IMR-90 (cell line): Measurements from ENCODE around the gene COL4A3. TPM values are rescaled to one million over a fixed set of nuclear protein-coding genes. Genes with fewer than 3 reads are reported as not detected.
"Not testable (repeated sequence)": the region's sequence is repeated elsewhere in the genome, so short reads cannot be mapped to it uniquely, and the experiment has no call there.

Experiments
- ATAC-seq: fragments of 200-7000 bp; cut with Tn5 transposase; 2 replicates; pipeline ENCODE4 v1.9.1; 2020; ENCODE audit warnings: low read depth, mild to moderate bottlenecking, moderate library complexity
- BruUV-seq: library from RNA; stranded (reverse); fragments of 400-500 nt; replicated peaks from 2 replicates; lab custom pipeline; 2021; lab: Mats Ljungman, UMichigan
- CTCF ChIA-PET: fragments of 300-600 bp; formaldehyde crosslinking; extraction: SDS; loops from one replicate; lab custom pipeline; 2021; ENCODE audit warnings: antibody characterized with exemption; lab: Yijun Ruan, JAX
- POLR2A ChIA-PET: fragments of 300-600 bp; sonication (Branson Sonifier 250); formaldehyde crosslinking; loops from one replicate; lab custom pipeline; 2022; ENCODE audit warnings: antibody characterized with exemption; ENCODE audit not compliant: unreplicated experiment; lab: Charles Lee
- DNase-seq: peaks from one replicate; pipeline ENCODE4 v3.0.0; 2013
- H2AFZ ChIP-seq: replicated peaks from 2 replicates; pipeline ENCODE3; 2013; ENCODE audit warnings: low read length, mild to moderate bottlenecking; ENCODE audit not compliant: poor library complexity
- H2AK5ac ChIP-seq: 2 replicates; pipeline ENCODE4 v1.6.1; 2013; ENCODE audit warnings: low read depth, low read length, inconsistent platforms
- H2AK9ac ChIP-seq: replicated peaks from 2 replicates; pipeline ENCODE3; 2013; ENCODE audit warnings: mild to moderate bottlenecking, low read depth, low read length, moderate library complexity; ENCODE audit not compliant: poor library complexity
- H2BK120ac ChIP-seq: 2 replicates; pipeline ENCODE4 v1.6.1; 2013; ENCODE audit warnings: low read depth, low read length, inconsistent platforms
- H2BK15ac ChIP-seq: 3 replicates; pipeline ENCODE4 v1.6.1; 2013; ENCODE audit warnings: low read depth, low read length, inconsistent platforms
- H2BK20ac ChIP-seq: 2 replicates; pipeline ENCODE4 v1.6.1; 2013; ENCODE audit warnings: low read depth, mild to moderate bottlenecking, inconsistent platforms, low read length, moderate library complexity
- H2BK5ac ChIP-seq: 2 replicates; pipeline ENCODE4 v1.6.1; 2013; ENCODE audit warnings: mild to moderate bottlenecking, low read depth, low read length, inconsistent platforms; ENCODE audit not compliant: poor library complexity, severe bottlenecking
- H3K14ac ChIP-seq: replicated peaks from 2 replicates; pipeline ENCODE4 v1.6.1; 2013; ENCODE audit warnings: low read depth, low read length, inconsistent platforms
- H3K18ac ChIP-seq: 2 replicates; pipeline ENCODE4 v1.6.1; 2013; ENCODE audit warnings: low read depth, low read length, control low read depth
- H3K23ac ChIP-seq: 2 replicates; pipeline ENCODE4 v1.6.1; 2013; ENCODE audit warnings: low read depth, low read length, inconsistent platforms
- H3K27ac ChIP-seq: 2 replicates; pipeline ENCODE4 v1.5.1; 2013; ENCODE audit warnings: mild to moderate bottlenecking, control low read depth, low read length; ENCODE audit not compliant: insufficient read depth
- H3K27me3 ChIP-seq: 2 replicates; pipeline ENCODE4 v1.6.1; 2013; ENCODE audit warnings: low read length; ENCODE audit not compliant: control insufficient read depth, insufficient read depth
- H3K36me3 ChIP-seq: 2 replicates; pipeline ENCODE4 v1.6.1; 2013; ENCODE audit warnings: low read length, mixed read lengths; ENCODE audit not compliant: control insufficient read depth, insufficient read depth
- H3K4ac ChIP-seq: 2 replicates; pipeline ENCODE4 v1.6.1; 2013; ENCODE audit warnings: low read depth, low read length, inconsistent platforms
- H3K4me1 ChIP-seq: 2 replicates; pipeline ENCODE4 v1.6.1; 2013; ENCODE audit warnings: low read length, mixed read lengths; ENCODE audit not compliant: control insufficient read depth, insufficient read depth
- H3K4me2 ChIP-seq: 2 replicates; pipeline ENCODE4 v1.6.1; 2013; ENCODE audit warnings: low read depth, mild to moderate bottlenecking, control low read depth, low read length, moderate library complexity
- H3K4me3 ChIP-seq: 2 replicates; pipeline ENCODE4 v1.5.1; 2013; ENCODE audit warnings: low read depth, mild to moderate bottlenecking, control low read depth, low read length, moderate library complexity; ENCODE audit not compliant: insufficient read depth
- H3K56ac ChIP-seq: 2 replicates; pipeline ENCODE4 v1.6.1; 2013; ENCODE audit warnings: low read length, inconsistent platforms; ENCODE audit not compliant: insufficient read depth; ENCODE audit errors: extremely low read depth
- H3K79me1 ChIP-seq, 2 experiments: 2 replicates each; pipeline ENCODE4 v1.6.1; 2013; ENCODE audit warnings: low read length in 2 of 2, inconsistent platforms in 1 of 2, low read depth in 1 of 2
- H3K9ac ChIP-seq: 2 replicates; pipeline ENCODE4 v1.6.1; 2013; ENCODE audit warnings: low read depth, low read length, control low read depth
- H3K9me1 ChIP-seq: 2 replicates; pipeline ENCODE4 v1.6.1; 2013; ENCODE audit warnings: low read length, inconsistent platforms; ENCODE audit not compliant: insufficient read depth
- H3K9me3 ChIP-seq: 2 replicates; pipeline ENCODE4 v1.6.1; 2013; ENCODE audit warnings: low read length; ENCODE audit not compliant: control insufficient read depth, insufficient read depth
- H4K20me1 ChIP-seq: 2 replicates; pipeline ENCODE4 v1.6.1; 2013; ENCODE audit warnings: low read length, inconsistent platforms; ENCODE audit not compliant: insufficient read depth
- H4K5ac ChIP-seq: 2 replicates; pipeline ENCODE4 v1.6.1; 2013; ENCODE audit warnings: mild to moderate bottlenecking, low read depth, low read length, control low read depth
- H4K8ac ChIP-seq, 2 experiments: 2 replicates each; pipeline ENCODE4 v1.6.1; 2013; ENCODE audit warnings: low read depth in 2 of 2, low read length in 2 of 2, control low read depth in 1 of 2, inconsistent platforms in 1 of 2
- H4K91ac ChIP-seq: 2 replicates; pipeline ENCODE4 v1.6.1; 2013; ENCODE audit warnings: low read depth, low read length, inconsistent platforms; ENCODE audit not compliant: insufficient read depth
- CEBPB ChIP-seq: IDR thresholded peaks from 2 replicates; pipeline ENCODE4 v1.6.1; 2012; ENCODE audit warnings: low read depth, low read length, improper control_type of control experiment
- CHD1 ChIP-seq: IDR thresholded peaks from 2 replicates; pipeline ENCODE4 v1.6.1; 2012; ENCODE audit warnings: low read depth, low read length, improper control_type of control experiment
- FOS ChIP-seq: fragments of 150-350 bp; IDR thresholded peaks from 2 replicates; pipeline ENCODE4 v1.6.1; 2016; ENCODE audit warnings: low read depth, low read length
- NFE2L2 ChIP-seq: fragments of 150-350 bp; IDR thresholded peaks from 2 replicates; pipeline ENCODE4 v1.6.1; 2016; ENCODE audit warnings: low read depth, mild to moderate bottlenecking, low read length
- POLR2A ChIP-seq: IDR thresholded peaks from 2 replicates; pipeline ENCODE4 v1.6.1; 2012; ENCODE audit warnings: mild to moderate bottlenecking, low read depth, low read length
- WGBS, 2 experiments: methylation state at CpG; one replicate each; pipeline versions ENCODE4 v1.1.5 to v1.1.7; 2013; ENCODE audit warnings: missing lambda C conversion rate in 2 of 2; ENCODE audit not compliant: insufficient read length in 1 of 2; ENCODE audit errors: extremely low coverage in 2 of 2; 5-methylcytosine and 5-hydroxymethylcytosine counted together
- dilution Hi-C: fragments of 300-500 bp; cut with HindIII; formaldehyde crosslinking; loops from one replicate; pipeline ENCODE4 v1.14.3; 2018; ENCODE audit warnings: low sequenced_read_pairs; ENCODE audit not compliant: unreplicated experiment
- in situ Hi-C: fragments of 300-500 bp; cut with MboI; formaldehyde crosslinking; loops from 3 replicates; pipeline ENCODE4 v1.14.3; 2019; ENCODE audit warnings: low sequenced_read_pairs, inconsistent platforms, mixed read lengths
- intact Hi-C: fragments of 100-400 bp; cut with micrococcal nuclease; formaldehyde crosslinking; loops from 2 replicates; pipeline ENCODE4 v1.10.0; 2022
- polyA plus RNA-seq, 3 experiments: library from polyadenylated mRNA; depleted of rRNA; stranded (reverse); fragments of >200 nt; gene quantifications; 2 replicates each; pipeline ENCODE4 v1.2.3, GENCODE V29; 2012; ENCODE audit warnings: low replicate concordance in 1 of 3
- total RNA-seq: library from RNA; depleted of rRNA; stranded (reverse); fragments of >200 nt; gene quantifications from 2 replicates; pipeline ENCODE4 v1.2.3, GENCODE V29; 2012

COL4A3 gene
- total and polyA plus RNA-seq, 2 of the 4 experiments (the other 2 are of a cell fraction), result not detected

DNA sequence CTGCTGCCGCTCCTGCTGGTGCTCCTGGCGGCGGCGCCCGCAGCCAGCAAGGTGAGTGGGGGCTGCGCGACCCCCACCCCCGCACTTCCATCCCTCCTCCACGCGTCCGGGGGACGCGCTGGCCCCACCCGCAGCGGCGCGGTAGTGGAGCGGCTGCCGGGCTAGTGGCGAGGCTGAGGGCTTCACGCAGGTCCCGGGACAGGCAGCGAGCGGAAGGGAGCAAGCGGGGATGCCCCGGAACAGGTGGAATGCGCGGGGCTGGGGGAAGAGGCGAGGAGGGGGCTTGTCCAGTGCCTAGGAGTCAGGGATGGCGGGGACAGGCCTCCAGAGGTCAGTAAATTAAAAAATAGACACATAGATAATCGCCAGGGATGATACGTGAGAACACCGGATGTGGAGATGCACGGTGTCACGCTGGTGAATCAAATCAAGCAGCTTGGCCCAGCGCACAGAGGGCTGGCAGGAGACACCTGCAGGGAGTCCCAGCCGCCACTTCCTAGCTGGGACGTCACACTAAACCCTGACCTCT is 403 bp downstream of the COL4A3 start:
- Histone ChIP-seq H2AFZ (peak overlapping the region; percentile 63), H2BK20ac (no peak overlapping the region), H3K9me1 (no peaks in the 10 kb centered on the region), H2BK5ac (no peak overlapping the region), H2AK5ac (no peak overlapping the region), H3K36me3 (no peaks in the 10 kb centered on the region), H3K27ac (no peak overlapping the region), H3K23ac (no peak overlapping the region), H4K91ac (no peak overlapping the region), H3K56ac (no peak overlapping the region), H2AK9ac (no peak overlapping the region), H3K4ac (no peak overlapping the region), H3K9me3 (peaks cover 3% of the 10 kb centered on the region), H4K8ac (no peak overlapping the region), H2BK120ac (no peak overlapping the region), H2BK15ac (no peak overlapping the region), H3K18ac (no peak overlapping the region), H4K20me1 (no peaks in the 10 kb centered on the region), H3K14ac (no peak overlapping the region), H3K9ac (no peak overlapping the region), H3K4me3 (no peak overlapping the region), H3K27me3 (peaks cover 29% of the 10 kb centered on the region), H3K79me1 (no peaks in the 10 kb centered on the region), H3K4me2 (peak overlapping the region; percentile 7; the same call in 1 of the 2 replicates), H4K5ac (no peak overlapping the region), H3K4me1 (no peaks in the 10 kb centered on the region; the same call in 1 of the 2 replicates)
- ChIA-PET POLR2A (no interaction called here), CTCF (interaction anchor here (1.1 kb wide), 1 partner anchor 9 kb away, joined by 3 read pairs; no protein-coding TSS in a partner anchor)
- no TSS peak for BruUV-seq
- in situ Hi-C loops, result no loop called here
- no peak for TF ChIP-seq CHD1
- TF ChIP-seq NFE2L2, result no peak
- no peak for TF ChIP-seq FOS
- no peak for TF ChIP-seq CEBPB
- no peak for TF ChIP-seq POLR2A
- DNase-seq, result no peak
- no peak for ATAC-seq
- 4% methylated on average over 7 of the region's 38 CpGs; no CpG with 5 or more reads in 1 of the 2 experiments for WGBS, 2 experiments
- intact Hi-C loops, result no loop called here
- dilution Hi-C loops, result no loop called here

- H3K27me3 ChIP-seq, H2AFZ ChIP-seq, in situ Hi-C loops, H3K23ac ChIP-seq, H3K14ac ChIP-seq, H3K9me1 ChIP-seq, CTCF ChIA-PET, H4K8ac ChIP-seq, H3K27ac ChIP-seq, H4K20me1 ChIP-seq, H2AK9ac ChIP-seq, H3K9ac ChIP-seq, H3K4me2 ChIP-seq, H3K9me3 ChIP-seq, H3K79me1 ChIP-seq, H4K5ac ChIP-seq, H3K4ac ChIP-seq, BruUV-seq, H2BK120ac ChIP-seq, H2BK5ac ChIP-seq, H4K91ac ChIP-seq, intact Hi-C loops, H2BK15ac ChIP-seq, H2AK5ac ChIP-seq, H2BK20ac ChIP-seq, H3K18ac ChIP-seq, H3K36me3 ChIP-seq, H3K4me1 ChIP-seq, H3K56ac ChIP-seq, DNase-seq, ATAC-seq, POLR2A ChIA-PET, H3K4me3 ChIP-seq, dilution Hi-C loops: not testable (repeated sequence)
- 85% methylated on average over 4 of the region's 11 CpGs; no CpG with 5 or more reads in 1 of the 2 experiments for WGBS, 2 experiments
Measured at GRCh38 chr2:227171779-227172178, 7.4 kb downstream of the COL4A3 start.
